Nephron (organoid): ENCODE data around the gene HEATR5A.

ENCODE experiments used
- H3K27ac Mint-ChIP-seq, 3 experiments: 2 replicates each; pipeline ENCODE4 v1.8.0; 2020; ENCODE audit warnings: mixed read lengths in 3 of 3, mild to moderate bottlenecking in 2 of 3, moderate library complexity in 1 of 3
- H3K27me3 Mint-ChIP-seq: 2 replicates; pipeline ENCODE4 v1.8.0; 2021; ENCODE audit warnings: low read depth, mild to moderate bottlenecking, moderate library complexity, mixed read lengths
- H3K36me3 Mint-ChIP-seq: 2 replicates; pipeline ENCODE4 v1.8.0; 2020; ENCODE audit warnings: low read depth, mixed read lengths
- H3K4me1 Mint-ChIP-seq: 2 replicates; pipeline ENCODE4 v1.8.0; 2020; ENCODE audit warnings: mixed read lengths
- H3K4me3 Mint-ChIP-seq, 3 experiments: 2 replicates each; pipeline ENCODE4 v1.8.0; 2020; ENCODE audit warnings: mild to moderate bottlenecking in 3 of 3, mixed read lengths in 3 of 3, moderate library complexity in 2 of 3
- H3K9me3 Mint-ChIP-seq: 2 replicates; pipeline ENCODE4 v1.8.0; 2020; ENCODE audit warnings: mixed read lengths
- TF ChIP-seq, protein P1 (sequence below), 3 experiments: fragments of 200-600 bp; sonication (generic); IDR thresholded peaks; one replicate each; pipeline ENCODE4 v1.5.0; 2021; ENCODE audit warnings: antibody characterized with exemption in 3 of 3; ENCODE audit not compliant: unreplicated experiment in 3 of 3

HEATR5A gene

GRCh38 chr14:31307198-31307597 is 113.2 kb downstream of the HEATR5A start:
- TF ChIP-seq, protein P1, sequence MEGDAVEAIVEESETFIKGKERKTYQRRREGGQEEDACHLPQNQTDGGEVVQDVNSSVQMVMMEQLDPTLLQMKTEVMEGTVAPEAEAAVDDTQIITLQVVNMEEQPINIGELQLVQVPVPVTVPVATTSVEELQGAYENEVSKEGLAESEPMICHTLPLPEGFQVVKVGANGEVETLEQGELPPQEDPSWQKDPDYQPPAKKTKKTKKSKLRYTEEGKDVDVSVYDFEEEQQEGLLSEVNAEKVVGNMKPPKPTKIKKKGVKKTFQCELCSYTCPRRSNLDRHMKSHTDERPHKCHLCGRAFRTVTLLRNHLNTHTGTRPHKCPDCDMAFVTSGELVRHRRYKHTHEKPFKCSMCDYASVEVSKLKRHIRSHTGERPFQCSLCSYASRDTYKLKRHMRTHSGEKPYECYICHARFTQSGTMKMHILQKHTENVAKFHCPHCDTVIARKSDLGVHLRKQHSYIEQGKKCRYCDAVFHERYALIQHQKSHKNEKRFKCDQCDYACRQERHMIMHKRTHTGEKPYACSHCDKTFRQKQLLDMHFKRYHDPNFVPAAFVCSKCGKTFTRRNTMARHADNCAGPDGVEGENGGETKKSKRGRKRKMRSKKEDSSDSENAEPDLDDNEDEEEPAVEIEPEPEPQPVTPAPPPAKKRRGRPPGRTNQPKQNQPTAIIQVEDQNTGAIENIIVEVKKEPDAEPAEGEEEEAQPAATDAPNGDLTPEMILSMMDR (IDR thresholded peaks at IDR 0.05; ENCODE audit: unreplicated experiment in 3 of 3): no peak
- Mint-ChIP-seq H3K4me3 (no peak overlapping the region), H3K4me1 (no peaks in the 10 kb centered on the region), H3K27me3 (no peaks in the 10 kb centered on the region), H3K9me3 (no peaks in the 10 kb centered on the region), H3K36me3 (peaks cover 44% of the 10 kb centered on the region), H3K27ac (no peak overlapping the region)

- Mint-ChIP-seq H3K9me3 (no peaks in the 10 kb centered on the region), H3K4me1 (peaks cover 11% of the 10 kb centered on the region), H3K4me3 (no peak overlapping the region), H3K27me3 (no peaks in the 10 kb centered on the region), H3K36me3 (peaks cover 44% of the 10 kb centered on the region), H3K27ac (no peak overlapping the region)
- TF ChIP-seq, protein P1 (IDR thresholded peaks at IDR 0.05; ENCODE audit: unreplicated experiment in 3 of 3): no peak
Observed at GRCh38 chr14:31303654-31304053, 116.7 kb downstream of the HEATR5A start.

GRCh38 chr14:31300883-31301282 is 119.5 kb downstream of the HEATR5A start:
- Mint-ChIP-seq H3K4me3 (no peak overlapping the region), H3K36me3 (peaks cover 36% of the 10 kb centered on the region), H3K4me1 (peaks cover 18% of the 10 kb centered on the region), H3K27me3 (no peaks in the 10 kb centered on the region), H3K9me3 (no peaks in the 10 kb centered on the region), H3K27ac (no peak overlapping the region)
- TF ChIP-seq, protein P1 (IDR thresholded peaks at IDR 0.05; ENCODE audit: unreplicated experiment in 3 of 3): no peak

DNA sequence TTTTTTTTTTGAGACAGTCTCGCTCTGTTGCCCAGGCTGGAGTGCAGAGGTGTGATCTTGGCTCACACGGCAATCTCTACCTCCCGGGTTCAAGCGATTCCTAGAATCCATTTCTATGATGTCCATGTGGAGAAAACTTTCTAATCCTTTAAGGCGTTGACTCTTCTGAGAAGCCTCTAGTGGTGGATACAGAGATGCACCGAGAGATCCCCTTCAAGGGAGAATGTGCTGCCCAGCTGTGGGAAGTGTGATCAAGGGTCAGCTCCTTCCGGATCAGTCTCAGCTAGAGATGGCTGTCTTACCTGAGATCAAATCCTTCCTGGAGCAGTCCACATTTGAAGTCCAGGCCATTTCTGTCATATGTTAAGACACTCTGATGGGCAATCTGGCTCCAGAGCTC is 120.1 kb downstream of the HEATR5A start:
- Mint-ChIP-seq H3K36me3 (peaks cover 36% of the 10 kb centered on the region), H3K27ac (no peak overlapping the region), H3K27me3 (no peaks in the 10 kb centered on the region), H3K9me3 (no peaks in the 10 kb centered on the region), H3K4me3 (no peak overlapping the region), H3K4me1 (peaks cover 18% of the 10 kb centered on the region)
- TF ChIP-seq, protein P1 (IDR thresholded peaks at IDR 0.05; ENCODE audit: unreplicated experiment in 3 of 3): no peak

DNA sequence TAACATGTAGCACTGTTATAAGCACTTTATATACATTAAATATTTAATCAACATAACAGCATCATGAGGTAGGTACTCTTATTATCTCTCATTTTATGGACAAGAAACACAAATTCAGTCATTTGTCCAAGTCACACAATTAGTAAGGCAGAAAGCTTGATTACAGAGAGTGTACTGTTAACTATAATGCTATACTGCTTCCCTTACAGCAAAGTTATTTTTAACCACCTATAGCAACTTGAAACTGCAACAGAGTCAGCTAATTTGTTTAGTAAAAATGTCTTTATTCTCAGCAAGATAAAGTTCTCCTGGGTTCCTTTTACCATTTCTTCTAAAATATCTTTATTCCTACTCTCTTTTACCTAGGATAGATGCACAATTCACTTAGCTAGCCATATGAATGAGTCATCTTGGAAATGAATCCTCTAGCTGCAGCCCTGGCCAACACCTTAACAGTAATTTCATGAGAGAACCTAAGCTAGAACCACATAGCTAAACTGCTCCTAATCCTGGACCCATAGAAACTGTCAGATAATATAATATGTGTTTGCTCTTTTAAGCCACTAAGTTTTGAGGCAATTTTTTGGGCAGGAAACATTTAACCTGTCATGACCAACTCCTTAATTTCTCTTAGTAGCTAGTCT is 122.5 kb downstream of the HEATR5A start:
- no peak overlapping the region for H3K4me3 Mint-ChIP-seq
- peaks cover 18% of the 10 kb centered on the region for H3K4me1 Mint-ChIP-seq
- peak overlapping the region in 1 of 3 experiments; percentile 64 for H3K27ac Mint-ChIP-seq
- TF ChIP-seq, protein P1 (IDR thresholded peaks at IDR 0.05; ENCODE audit: unreplicated experiment in 3 of 3): no peak
- peaks cover 27% of the 10 kb centered on the region for H3K36me3 Mint-ChIP-seq
- no peaks in the 10 kb centered on the region for H3K27me3 Mint-ChIP-seq
- no peaks in the 10 kb centered on the region for H3K9me3 Mint-ChIP-seq

DNA sequence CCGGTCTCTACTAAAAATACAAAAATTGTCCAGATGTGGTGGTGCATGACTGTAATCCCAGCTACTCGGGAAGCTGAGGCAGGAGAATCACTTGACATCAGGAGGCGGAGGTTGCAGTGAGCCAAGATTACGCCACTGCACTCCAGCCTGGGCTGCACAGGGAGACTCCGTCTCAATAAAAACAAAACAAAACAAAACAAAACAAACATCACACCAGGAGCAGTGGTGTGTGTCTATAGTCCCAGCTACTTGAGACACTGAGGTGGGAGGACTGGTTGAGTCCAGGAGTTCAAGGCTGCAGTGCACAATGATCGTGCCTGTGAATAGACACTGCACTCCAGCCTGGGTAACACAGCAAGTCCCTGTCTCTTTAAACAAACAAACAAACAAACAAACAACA is 123.2 kb downstream of the HEATR5A start:
- Mint-ChIP-seq H3K4me3 (no peak overlapping the region), H3K36me3 (peaks cover 24% of the 10 kb centered on the region), H3K9me3 (no peaks in the 10 kb centered on the region), H3K4me1 (peaks cover 18% of the 10 kb centered on the region), H3K27me3 (no peaks in the 10 kb centered on the region), H3K27ac (no peak overlapping the region)
- TF ChIP-seq, protein P1 (IDR thresholded peaks at IDR 0.05; ENCODE audit: unreplicated experiment in 3 of 3): no peak
